HG02840 (cell line): ENCODE data around the gene GREM2.

Source experiments
- ATAC-seq: cut with Tn5 transposase; IDR thresholded peaks from one replicate; pipeline ENCODE4 v1.9.1; 2021; ENCODE audit warnings: mild to moderate bottlenecking, moderate library complexity, moderate number of reproducible peaks; ENCODE audit not compliant: unreplicated experiment, low FRiP score

The GREM2 gene

DNA sequence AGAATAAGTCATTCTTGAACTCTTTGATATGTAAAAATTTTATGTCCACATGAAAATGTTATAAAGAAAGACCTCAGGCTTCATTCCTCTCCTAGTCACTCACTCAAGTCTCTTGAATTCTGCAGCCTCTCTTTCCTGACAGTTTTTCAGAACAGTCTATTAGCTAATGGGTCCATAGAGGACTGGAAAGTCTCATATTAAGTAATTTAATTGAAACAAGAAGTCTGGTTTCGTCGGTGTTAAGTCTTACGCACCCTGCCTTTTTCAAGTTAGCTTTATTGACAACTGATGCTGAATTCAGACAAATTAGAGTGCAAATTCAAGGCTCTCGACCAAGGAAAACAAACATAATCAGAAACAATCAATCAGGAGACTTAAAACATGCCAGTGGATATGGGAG lies 105.8 kb downstream of the GREM2 start:
- ATAC-seq: no peak

DNA sequence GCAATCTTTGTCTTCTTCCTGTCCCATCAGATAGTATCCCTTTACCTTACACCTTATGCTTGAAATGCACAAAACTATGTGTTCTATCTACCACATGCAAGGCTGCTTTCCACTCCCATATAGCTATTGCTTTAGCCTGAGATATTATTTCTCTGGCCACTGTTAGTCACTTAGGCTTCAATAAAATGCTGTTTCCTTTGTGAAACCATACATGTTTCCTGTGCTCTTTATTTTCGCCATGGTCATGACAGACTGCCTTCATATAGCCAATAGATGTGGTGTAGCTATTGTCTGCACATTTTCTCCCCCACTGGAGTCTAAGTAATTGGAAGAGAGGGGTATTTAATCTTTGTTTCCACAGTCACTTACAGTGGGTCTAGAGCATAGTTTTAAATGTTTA lies 108.4 kb downstream of the GREM2 start:
- ATAC-seq: no peak

GRCh38 chr1:240503036-240503435 lies 108.9 kb downstream of the GREM2 start:
- ATAC-seq: no peak

DNA sequence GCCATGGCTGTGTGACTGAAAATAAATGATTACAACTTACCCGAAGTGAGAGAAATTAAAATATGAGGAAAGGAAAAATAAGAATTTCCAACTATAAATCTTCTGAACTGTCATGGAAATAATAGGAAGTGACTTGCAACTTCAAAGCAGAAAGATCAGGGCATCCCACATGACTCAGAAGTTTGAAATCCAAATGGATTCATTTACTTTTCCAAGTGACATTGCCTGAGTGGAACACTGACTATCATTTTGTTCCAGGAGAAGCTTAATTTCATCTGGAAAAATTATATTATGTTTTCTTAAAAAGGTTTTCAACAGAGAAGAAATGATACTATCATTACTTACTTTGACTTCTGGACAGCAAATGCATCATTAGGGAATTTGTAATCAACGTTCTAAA lies 110.8 kb downstream of the GREM2 start:
- ATAC-seq: no peak

- no peak for ATAC-seq
Observed at GRCh38 chr1:240500647-240501046, 111.3 kb downstream of the GREM2 start.

GRCh38 chr1:240499012-240499411 lies 112.9 kb downstream of the GREM2 start:
- ATAC-seq: no peak

- no peak for ATAC-seq
Observed at GRCh38 chr1:240498335-240498734, 113.6 kb downstream of the GREM2 start.

- ATAC-seq: no peak
Observed at GRCh38 chr1:240497908-240498307, 114.0 kb downstream of the GREM2 start.

GRCh38 chr1:240496941-240497340 lies 115.0 kb downstream of the GREM2 start:
- ATAC-seq: no peak

- ATAC-seq: no peak
Observed at GRCh38 chr1:240496356-240496755, 115.6 kb downstream of the GREM2 start.

DNA sequence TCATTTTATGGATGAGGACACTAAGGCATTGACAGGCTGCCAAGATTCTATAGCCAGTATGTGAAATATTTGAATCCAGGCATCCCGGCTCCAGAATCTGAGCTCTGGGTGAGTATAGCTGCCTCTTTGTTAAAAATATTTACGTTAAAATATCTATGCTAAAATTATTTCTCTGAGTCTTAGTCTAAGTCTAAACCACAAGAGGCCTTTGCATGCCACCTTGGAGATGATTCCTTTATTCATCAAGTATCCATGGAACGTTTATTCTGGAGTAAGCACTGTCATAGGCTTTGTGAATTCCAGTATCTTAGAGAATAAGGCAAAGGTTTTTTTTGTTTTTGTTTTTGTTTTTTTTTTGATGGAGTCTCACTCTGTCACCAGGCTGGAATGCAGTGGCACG lies 116.4 kb downstream of the GREM2 start:
- ATAC-seq: no peak

- ATAC-seq: no peak
Observed at GRCh38 chr1:240492832-240493440, 119.0 kb downstream of the GREM2 start.

DNA sequence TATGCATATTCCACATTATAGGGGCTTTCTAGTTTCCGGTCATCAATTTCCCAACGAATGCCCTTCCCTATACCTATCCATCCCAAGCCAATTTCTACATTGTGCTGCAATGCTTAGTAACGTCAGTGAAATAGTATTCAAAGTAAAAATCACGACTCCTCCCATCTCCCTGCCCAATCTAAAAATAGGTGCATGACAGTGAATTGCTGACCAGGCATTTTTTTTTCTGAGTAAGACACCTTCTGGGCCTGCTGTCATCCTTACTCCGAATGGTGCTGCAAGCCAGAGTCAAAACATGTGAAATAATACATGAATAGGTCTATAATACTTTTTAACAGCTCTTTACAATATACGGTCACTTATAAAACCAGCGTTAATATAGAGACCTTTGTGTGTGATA lies 120.2 kb downstream of the GREM2 start:
- ATAC-seq: no peak

- ATAC-seq: no peak
Observed at GRCh38 chr1:240491156-240491555, 120.8 kb downstream of the GREM2 start.

GRCh38 chr1:240487493-240487892 lies 124.5 kb downstream of the GREM2 start:
- no peak for ATAC-seq

GRCh38 chr1:240486611-240487010 lies 125.3 kb downstream of the GREM2 start:
- ATAC-seq: no peak

DNA sequence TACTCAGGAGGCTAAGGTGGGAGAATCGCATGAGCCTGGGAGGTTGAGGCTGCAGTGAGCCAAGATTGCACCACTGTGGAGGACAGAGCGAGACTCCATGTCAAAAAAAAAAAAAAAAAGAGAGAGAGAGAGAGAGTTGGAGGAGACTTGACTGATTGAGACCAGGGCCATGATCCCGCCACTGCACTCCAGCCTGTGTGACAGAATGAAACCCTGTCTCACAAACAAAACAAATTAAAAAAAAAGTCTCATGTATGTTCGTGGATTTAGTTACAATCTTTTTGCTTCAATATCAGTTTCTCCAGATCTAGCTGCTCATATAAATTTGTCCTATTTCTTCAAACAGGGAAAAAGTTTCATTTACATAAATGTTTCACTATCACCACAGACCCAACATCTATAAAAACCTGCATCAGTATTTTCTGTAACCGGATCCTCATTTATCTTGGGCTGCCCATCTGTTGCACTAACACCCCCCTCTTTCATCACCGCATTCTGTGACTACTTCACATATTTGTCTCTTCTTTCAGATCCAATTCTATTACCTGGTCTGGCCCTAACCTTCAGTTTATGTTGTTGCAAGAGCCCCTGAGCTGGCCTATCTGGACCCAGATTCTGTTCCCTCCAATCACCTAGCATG lies 127.0 kb downstream of the GREM2 start:
- ATAC-seq: no peak

DNA sequence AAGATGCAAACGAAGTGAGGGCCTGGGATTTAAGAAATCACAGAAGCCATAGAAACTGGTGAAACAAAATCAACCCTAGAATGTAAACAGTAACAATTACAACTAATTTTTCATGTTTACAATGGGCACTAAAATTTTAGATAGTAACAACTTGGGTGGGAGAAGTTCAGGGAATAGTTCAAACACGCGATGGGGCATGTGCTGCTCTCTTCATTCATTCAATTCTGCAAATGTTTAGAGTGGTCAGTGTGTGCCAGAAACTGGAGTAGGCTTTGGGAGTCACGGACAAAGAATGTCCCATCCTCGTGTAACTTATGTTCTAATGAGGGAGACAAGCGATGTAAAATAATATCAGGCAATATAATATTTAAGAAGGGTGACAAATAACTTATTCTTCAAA lies 133.4 kb downstream of the GREM2 start:
- no peak for ATAC-seq

GRCh38 chr1:240475832-240476231 lies 136.1 kb downstream of the GREM2 start:
- no peak for ATAC-seq

- no peak for ATAC-seq
Observed at GRCh38 chr1:240474133-240474614, 137.8 kb downstream of the GREM2 start.

- ATAC-seq: no peak
Observed at GRCh38 chr1:240468656-240469055, 143.3 kb downstream of the GREM2 start.

DNA sequence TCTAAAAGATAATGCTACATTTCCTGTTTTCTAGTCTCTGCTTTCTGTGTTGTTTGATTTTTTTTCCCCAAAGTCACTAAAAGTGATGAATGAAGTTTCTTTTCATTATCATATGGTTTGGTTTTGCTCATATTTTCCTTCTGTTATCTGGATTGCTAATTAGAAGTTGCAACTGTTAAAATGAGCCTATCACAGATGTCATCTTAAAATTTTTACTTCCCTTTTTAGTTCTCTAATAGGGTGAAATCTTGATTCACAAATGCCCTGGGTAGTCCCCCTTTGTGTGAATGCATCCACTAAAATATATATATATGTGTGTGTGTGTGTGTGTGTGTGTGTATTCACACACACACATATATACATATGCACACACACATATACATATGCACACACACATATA lies 144.1 kb downstream of the GREM2 start:
- no peak for ATAC-seq
